Gastroesophageal sphincter (tissue), 3 donors: ENCODE measurements around the gene ACIN1.

Experiments
- POLR2A ChIP-seq, 2 donors: fragments of 450-650 bp; IDR thresholded peaks; one replicate each; pipeline ENCODE4 v1.6.1; 2017; ENCODE audit warnings: antibody characterized with exemption in 2 of 2, mild to moderate bottlenecking in 2 of 2, moderate library complexity in 1 of 2
- TF ChIP-seq, protein P1 (sequence below), 4 experiments: fragments of 200-600 bp in 2 of 4; fragments of 450-650 bp in 2 of 4; sonication (generic) in 1 of 4; IDR thresholded peaks; one replicate each; pipeline ENCODE4 v1.5.1; 2017 to 2019; ENCODE audit warnings: antibody characterized with exemption in 4 of 4, mild to moderate bottlenecking in 2 of 4, moderate library complexity in 2 of 4

DNA sequence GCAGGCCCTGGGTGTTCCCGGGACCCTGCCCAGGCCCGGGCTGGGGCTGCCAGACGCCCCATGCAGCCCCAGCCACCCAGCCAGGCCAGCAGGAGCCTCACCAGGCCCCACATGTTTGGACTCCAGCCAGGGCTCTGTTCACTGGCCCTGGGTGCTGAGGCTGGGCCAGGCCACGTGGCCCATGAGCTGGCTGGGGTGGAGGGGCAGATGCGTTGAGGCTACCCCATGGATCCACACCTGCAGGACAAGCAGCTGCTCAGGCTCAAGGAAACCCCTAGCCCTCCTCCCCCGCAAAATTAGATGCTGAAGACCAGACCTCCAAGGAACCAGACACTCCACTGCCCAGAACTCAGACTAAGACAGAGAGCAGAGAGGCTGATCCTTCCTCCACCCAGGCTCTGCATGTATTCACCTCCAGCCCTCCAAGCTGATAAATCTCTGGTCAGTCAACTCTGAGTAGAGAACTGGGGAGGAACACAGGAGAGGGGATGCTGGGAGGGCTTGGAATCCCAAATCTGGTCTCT, 39.3 kb downstream of the ACIN1 start:
- TF ChIP-seq, protein P1, sequence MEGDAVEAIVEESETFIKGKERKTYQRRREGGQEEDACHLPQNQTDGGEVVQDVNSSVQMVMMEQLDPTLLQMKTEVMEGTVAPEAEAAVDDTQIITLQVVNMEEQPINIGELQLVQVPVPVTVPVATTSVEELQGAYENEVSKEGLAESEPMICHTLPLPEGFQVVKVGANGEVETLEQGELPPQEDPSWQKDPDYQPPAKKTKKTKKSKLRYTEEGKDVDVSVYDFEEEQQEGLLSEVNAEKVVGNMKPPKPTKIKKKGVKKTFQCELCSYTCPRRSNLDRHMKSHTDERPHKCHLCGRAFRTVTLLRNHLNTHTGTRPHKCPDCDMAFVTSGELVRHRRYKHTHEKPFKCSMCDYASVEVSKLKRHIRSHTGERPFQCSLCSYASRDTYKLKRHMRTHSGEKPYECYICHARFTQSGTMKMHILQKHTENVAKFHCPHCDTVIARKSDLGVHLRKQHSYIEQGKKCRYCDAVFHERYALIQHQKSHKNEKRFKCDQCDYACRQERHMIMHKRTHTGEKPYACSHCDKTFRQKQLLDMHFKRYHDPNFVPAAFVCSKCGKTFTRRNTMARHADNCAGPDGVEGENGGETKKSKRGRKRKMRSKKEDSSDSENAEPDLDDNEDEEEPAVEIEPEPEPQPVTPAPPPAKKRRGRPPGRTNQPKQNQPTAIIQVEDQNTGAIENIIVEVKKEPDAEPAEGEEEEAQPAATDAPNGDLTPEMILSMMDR (IDR thresholded peaks at IDR 0.05) = no peak
- TF ChIP-seq POLR2A (IDR thresholded peaks at IDR 0.05) = peak in 1 of 2 donors; percentile 13
